Stimulated activated CD4-positive, alpha-beta T cell treated with anti-CD3 and anti-CD28 coated beads, Interleukin-1b, Interleukin-23, amount 100 ng/mL, for 48 hours (primary cell): ENCODE measurements around the gene NFIA.
A peak's percentile ranks its signal among the peaks of the same experiment; 100 is the strongest.

Experiments used
- DNase-seq: peaks from one replicate; pipeline ENCODE4 v3.0.0-alpha.2; 2020

The NFIA gene

GRCh38 chr1:61082311-61083012 lies at the start of gene NFIA:
NFIA (plus strand) TSS chr1:61082561.
- no peak for DNase-seq

- DNase-seq, result no peak
Measured at GRCh38 chr1:61035880-61036279, 46.5 kb upstream of the NFIA start.

GRCh38 chr1:61042466-61043009 lies 39.8 kb upstream of the NFIA start:
- DNase-seq, result no peak

- DNase-seq, result peak; percentile 83
Measured at GRCh38 chr1:61043010-61043820, 39.1 kb upstream of the NFIA start.

- DNase-seq, result no peak
Measured at GRCh38 chr1:61046434-61046833, 35.9 kb upstream of the NFIA start.

GRCh38 chr1:61047061-61047460 lies 35.3 kb upstream of the NFIA start:
- DNase-seq, result no peak

- peak; percentile 86 for DNase-seq
Measured at GRCh38 chr1:61049850-61050540, 32.4 kb upstream of the NFIA start.

- no peak for DNase-seq
Measured at GRCh38 chr1:61050541-61051442, 31.6 kb upstream of the NFIA start.

GRCh38 chr1:61051443-61051718 lies 31.0 kb upstream of the NFIA start:
- DNase-seq, result no peak

GRCh38 chr1:61051719-61052394 lies 30.5 kb upstream of the NFIA start:
- no peak for DNase-seq

- DNase-seq, result no peak
Measured at GRCh38 chr1:61052395-61053225, 29.8 kb upstream of the NFIA start.

GRCh38 chr1:61053226-61053711 lies 29.1 kb upstream of the NFIA start:
- DNase-seq, result no peak

- no peak for DNase-seq
Measured at GRCh38 chr1:61053712-61054600, 28.4 kb upstream of the NFIA start.

GRCh38 chr1:61054601-61054993 lies 27.8 kb upstream of the NFIA start:
- DNase-seq, result no peak

GRCh38 chr1:61055110-61055614 lies 27.2 kb upstream of the NFIA start:
- DNase-seq, result no peak

- DNase-seq, result no peak
Measured at GRCh38 chr1:61056196-61056572, 26.2 kb upstream of the NFIA start.

- peak; percentile 20 for DNase-seq
Measured at GRCh38 chr1:61056573-61057439, 25.6 kb upstream of the NFIA start.

GRCh38 chr1:61058483-61059245 lies 23.7 kb upstream of the NFIA start:
- no peak for DNase-seq
